ENCODE measurements around the gene CTNND2. TPM values are rescaled to one million over a fixed set of nuclear protein-coding genes. Genes with fewer than 3 reads are reported as not detected.
"Not testable (repeated sequence)": the region's sequence is repeated elsewhere in the genome, so short reads cannot be mapped to it uniquely, and the experiment has no call there.

The CTNND2 gene
- total RNA-seq, 1 donor from 2014 or later: 66.9 TPM

DNA sequence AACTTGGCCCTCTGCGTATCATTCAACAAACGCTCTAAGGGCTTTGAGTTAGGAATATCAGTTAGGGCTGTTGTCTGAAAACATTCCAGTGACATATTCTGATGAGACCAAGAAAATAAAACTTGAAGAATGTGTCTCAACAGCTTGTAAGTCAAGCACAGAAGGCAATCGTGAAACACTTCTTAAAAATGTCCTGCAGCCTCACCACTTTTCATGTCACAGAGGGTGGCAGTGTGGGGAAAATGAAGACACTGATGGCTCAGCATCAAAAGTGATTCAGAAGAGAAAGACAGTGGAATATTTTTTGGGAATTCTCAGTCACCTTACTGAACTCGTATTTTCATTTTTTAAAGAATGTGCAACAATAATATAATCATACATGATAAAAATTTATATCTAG lies 247.3 kb downstream of the CTNND2 start:
- DNase-seq: no peak

DNA sequence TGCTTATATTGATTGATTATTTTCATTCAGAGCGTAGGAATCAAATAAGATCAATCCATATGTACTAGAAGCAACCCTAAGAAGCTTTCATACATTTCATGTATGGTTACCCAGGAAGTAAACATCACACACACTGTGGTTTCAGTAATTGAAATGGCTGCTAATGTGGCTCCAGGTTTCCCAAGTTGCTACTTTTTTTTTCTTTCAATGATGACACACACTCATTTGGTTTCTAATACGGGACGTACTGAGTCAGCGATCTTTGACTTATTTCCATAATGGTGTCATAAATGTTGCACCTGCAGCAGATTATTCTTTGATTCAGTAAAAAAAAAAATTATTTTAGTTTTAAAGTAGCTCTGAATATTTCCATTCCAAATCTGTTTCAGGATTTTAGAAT lies 248.6 kb downstream of the CTNND2 start:
- DNase-seq: no peak

DNA sequence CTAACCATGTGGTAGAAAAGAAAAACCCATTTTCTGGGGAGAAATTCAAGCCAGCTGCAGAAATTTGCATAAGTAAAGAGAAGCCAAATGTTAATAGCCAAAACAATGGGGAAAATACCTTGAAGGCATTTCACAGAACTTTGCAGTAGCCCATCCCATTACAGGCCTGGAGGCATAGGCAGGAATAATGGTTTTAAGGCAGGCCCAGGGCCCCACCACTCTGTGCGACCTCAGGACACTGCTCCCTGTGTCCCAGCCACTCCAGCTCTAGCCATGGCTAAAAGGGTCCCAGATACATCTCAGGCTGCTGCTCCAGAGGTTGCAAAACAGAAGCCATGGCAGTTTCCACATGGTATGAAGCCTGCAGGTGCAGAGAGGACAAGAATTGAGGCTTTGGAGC lies 253.3 kb downstream of the CTNND2 start:
- no peak for DNase-seq

DNA sequence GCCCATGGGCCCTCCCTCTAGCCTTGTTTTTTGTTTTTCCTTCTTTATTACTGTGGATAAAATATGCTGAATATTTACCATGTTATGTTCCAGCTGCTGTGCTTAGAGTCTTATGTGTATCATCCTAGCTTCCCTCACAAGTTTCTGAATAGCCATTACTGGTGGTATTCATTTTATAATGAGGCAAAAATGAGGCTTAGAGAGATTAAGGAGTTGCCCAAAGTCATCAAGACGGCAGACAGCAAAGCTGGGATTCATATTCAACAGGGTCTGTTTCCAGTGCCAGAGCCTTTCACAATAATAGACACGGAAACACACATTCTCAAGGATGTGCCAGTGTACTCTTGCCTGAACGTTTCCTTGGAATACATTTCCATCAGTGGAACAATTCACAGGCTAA lies 258.1 kb downstream of the CTNND2 start:
- DNase-seq: no peak

DNA sequence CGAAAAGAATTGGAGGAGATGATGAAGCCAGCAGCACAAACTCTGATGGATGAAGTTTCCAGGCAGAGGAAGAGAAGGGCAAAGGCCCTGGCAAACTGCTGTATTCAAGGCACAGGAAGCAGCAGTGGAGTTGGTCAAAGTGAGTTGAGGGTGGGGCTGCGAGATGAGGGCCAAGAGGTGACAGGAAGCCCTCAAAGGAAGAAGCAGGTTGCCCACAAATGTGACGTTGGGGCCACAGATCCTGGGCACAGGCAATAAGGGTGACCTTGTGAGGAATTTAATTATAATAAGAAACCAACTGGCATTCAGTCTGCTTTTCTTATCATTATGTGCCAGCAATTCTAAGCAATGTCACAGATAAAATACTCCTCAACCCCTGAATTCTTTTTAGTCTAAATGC lies 261.8 kb downstream of the CTNND2 start:
- no peak for DNase-seq

DNA sequence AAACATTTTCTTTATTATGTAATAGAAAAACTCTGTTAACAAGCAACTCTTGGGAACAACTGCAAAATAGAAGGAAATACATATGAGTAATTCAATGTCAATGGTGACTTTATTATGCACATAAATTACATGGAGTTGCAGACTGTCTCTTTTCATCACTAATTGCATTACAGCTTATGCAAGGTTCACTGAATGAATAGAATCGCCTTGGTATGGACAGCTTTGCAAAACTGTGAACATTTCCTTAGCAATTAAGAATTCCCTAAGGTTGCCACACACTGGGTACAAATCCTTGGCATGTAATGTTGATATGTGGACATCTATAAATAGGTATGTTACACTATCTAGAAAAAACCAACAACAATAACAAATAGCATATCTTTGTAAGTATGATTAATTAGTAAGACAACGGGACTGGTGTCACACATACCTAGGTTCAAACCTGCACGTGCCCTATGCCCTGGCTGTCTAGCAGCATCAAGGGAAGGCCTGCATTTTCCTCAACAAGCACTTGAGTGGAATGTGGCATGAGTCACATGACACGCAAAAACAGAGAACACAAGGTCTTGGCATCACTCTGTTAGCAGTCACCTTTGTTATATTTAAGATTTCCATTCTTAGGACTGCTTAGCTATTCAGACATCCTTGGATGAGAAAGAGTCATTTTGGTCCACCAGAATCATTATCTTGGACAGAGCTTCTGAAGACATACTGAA lies 263.9 kb downstream of the CTNND2 start:
- DNase-seq: no peak

DNA sequence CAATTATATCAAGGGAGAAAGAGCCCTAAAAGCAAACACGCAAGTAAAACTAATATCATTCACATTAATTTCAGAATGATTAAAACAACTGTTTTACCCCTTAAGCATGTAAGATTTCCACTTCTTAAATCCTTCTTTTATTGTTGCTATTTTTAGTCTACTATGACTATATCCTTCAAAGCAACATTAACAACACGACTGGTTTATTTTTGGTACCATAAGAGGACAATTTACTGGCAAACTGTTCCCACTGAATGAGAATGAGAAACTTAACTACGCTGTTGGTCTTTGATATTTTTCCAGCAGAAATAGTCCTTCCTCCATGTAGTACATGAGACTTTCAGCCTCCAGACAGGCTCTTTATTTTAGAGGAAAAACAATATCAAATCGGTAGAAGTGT lies 281.5 kb downstream of the CTNND2 start:
- DNase-seq: no peak

DNA sequence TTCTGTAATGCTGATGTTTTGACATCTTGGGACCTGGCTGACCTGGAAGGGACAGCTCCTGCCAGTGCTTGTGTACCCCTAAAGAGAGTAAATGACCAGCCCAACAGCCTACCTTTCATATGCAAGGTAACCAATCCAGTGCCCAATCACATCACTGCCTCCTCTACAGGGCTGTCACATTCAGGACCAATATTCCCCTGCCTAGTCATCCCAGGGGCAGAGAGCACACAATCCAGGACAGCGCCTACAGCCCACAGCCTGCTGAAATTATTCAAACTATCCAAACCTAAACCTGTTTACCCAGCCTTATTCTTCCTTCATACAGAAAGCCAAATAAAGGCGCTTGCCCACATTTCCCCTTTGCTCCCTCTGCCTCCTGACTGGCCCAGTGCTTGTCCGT lies 284.1 kb downstream of the CTNND2 start:
- DNase-seq: no peak

DNA sequence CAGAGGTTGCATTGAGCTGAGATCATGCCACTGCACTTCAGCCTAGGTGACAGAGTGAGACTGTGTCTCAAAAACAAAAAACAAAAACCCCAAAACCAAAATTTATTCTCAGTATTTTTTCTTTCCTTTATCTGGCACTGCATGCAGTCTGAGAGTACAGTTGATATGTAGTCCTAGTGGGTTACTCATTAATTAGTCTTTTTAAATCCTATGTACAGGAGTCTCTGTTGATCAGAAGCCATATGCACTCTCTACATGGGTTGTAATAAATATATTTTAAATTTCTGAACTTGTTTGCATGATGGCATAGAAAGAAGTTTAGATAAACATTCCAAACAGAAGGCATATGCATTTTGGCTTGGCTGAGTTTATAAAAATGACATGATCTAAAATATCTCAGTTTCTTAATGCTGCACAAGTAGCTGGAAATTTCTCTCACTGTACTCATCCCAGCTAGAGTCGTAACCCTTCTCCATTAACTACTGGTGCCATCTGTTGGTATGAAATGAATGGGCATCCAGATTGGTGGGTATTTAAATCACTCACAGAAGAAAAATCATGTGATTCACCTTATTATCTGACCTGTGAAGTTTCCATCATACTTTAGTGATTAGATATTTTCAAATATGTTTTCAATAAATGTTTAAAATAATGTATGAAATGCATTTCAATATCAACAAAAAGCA lies 284.8 kb downstream of the CTNND2 start:
- no peak for DNase-seq

DNA sequence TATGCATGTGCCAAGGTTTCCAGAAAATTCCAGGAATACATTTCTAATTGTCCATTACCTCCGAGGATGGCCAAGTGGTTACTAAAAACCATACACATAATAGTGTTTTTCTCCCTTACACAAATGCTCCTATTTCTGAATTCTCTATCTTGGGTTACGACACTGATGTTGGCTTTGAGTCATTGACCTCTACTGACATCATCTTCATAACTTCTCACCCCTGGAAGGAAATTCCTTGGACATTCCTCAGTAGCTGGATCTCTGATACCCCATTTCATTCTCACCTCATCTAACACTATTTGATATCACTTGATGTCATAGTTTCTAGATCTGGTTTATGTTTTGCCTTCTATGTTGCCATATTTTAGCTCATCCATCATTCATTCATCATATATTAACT lies 287.2 kb downstream of the CTNND2 start:
- no peak for DNase-seq

DNA sequence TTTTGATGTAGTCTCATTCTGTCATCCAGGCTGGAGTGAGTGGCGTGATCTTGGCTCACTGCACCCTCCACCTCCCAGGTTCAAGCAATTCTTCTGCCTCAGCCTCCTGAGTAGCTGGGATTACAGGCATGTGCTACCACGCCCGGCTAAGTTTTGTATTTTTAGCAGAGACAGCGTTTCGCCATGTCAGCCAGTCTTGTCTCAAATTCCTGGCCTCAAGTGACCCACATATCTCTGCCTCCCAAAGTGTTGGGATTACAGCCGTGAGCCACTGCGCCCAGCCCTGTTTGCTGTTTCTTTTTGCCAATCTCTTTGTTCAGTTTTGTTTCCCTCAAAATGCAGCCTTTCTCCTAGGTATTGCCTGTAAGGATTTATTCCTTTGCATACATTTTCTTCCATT lies 287.6 kb downstream of the CTNND2 start:
- not testable (repeated sequence) for DNase-seq

DNA sequence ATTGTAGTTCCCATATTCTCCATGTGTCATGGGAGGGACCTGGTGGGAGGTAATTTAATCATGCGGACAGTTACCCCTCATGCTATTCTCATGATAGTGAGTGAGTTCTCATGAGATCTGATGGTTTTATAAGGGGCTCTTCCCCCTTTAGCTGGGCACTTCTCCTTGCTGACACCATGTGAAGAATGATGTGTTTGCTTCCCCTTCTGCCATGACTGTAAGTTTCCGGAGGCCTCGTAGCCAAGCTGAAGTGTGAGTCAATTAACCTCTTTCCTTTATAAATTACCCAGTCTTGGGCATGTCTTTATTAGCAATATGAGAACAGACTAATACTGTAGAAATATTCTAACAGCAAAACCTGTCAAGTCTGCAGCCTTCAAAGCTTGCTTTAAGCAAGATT lies 293.2 kb downstream of the CTNND2 start:
- no peak for DNase-seq

DNA sequence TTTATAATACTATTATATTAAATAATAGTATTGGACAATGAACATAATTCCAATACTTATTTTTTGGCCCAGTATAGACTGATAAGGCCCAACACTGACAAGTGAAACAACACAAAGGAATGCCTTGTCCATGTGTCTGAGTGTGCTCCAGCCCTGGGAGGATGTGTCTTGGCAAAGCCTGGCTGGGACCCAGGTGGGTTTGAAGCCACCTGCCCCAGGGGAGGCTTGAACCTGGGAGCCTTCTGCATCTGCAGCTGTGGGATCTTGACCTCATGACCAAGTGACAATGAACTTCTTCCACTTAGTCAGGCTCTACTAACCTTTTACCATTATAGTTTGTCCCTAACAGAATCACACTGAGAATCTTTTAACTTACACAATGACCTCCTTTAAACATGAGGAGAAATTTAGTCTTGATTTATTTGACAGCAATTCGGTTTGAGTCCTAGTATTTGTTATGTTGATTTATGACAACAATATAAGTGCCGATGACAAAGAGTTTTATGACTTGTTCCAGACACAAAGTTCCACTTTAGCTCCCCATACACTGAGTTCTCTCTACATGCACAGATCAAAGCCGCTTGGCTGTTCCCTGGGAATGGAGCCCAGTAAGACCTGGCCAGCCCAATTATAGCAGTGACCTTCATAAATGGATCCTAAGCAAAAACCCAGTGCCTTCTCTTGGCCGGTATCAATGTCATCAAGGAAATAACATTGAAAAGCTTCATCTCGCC lies 294.5 kb downstream of the CTNND2 start:
- DNase-seq: no peak

DNA sequence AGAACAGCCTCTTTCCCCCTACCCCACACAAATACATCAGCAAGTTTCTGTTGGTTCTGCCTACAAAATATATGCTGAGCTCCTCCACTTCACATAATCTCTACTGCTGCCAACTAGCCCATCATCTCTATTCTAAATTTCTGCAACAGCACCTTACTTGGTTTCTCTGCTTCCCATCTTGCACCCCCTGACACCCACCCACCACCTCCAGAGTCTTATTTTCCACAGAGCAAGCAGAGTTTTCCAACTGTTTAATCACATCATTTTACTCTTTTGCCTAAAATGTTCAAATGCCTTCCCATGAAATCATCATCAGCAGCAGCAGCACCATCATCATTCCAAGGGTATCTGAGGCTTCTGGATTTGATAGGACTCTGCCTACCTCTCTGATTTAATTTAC lies 295.7 kb downstream of the CTNND2 start:
- DNase-seq: no peak

DNA sequence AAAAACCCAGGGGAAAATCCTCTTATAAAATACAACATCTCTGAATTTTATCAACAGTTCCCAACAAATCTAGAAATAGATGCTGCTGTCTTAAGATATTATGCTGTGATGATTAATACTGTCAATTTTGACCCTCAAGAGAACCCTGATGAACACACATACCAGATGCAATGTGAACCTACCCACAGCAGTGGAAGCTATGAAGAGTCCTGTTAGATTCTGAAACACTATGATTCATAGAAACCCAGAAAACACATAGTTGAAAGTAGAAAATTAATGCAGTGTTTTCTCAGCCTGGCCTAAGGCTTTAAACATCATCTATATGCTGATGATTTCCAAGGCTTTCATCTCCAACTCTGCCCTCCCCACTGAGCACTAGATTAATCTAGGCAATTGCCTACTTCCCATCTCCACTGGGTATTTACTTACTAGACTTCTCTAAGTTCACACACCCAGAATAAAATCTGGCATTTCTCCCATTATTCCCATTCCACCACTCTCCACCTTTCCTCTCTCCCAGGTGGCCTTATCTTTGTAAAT lies 296.2 kb downstream of the CTNND2 start:
- no peak for DNase-seq

DNA sequence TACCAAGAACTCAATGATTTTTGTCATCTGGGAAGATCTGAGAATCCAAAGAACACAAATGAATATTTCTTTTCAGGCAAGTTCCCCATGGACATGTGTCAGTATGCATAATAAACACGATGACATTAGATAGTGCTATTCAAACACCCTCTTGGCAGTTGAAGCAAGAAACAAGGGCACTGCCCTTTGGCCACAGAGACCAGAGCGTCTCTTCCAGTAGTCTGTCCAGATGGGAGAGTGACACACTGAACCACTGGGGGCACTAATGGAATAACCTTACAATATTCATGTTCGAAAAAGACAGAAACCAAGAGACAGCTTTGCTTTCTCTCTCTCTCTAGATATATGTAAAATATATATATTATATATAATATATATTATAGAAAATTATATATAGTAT lies 301.9 kb downstream of the CTNND2 start:
- peak; percentile 24 for DNase-seq

DNA sequence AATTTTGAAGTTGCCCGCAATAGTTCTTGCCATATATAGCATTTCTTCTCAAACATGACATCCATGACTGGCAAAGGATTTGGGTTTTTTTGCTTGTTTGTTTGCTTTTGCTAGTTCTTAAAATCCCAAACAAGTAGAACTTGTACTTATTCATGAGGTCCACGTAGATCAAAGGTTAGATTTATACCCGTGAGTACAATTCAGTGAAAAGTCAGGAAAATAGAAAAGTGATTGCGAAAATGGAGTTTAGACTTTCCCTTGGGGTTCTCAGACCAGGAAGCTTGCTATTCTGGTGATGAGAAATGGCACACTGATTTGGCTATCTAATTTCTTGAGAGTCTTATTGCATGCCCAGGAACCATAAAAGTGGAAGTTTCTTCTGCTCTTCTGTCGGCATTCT lies 304.7 kb downstream of the CTNND2 start:
- DNase-seq: no peak

DNA sequence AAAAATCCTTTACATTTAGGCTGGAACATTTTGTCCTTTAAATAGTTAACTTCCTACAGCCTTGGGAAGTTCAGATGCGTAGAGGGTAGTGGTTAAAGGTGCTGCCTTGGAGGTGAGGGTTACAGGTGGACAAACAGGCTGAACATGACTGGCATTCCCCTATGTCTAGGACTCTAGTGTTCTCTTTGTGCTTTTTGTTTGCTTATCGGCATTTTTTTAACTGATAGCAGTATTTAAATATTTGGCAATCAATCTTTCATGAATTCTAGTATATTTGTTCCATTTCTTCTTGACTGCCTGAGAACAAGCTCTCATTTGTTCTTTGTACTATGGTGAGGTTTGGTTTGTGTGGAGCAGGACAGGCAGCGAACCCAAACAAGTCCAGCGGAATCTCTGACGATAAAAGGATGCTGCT lies 307.6 kb downstream of the CTNND2 start:
- no peak for DNase-seq

DNA sequence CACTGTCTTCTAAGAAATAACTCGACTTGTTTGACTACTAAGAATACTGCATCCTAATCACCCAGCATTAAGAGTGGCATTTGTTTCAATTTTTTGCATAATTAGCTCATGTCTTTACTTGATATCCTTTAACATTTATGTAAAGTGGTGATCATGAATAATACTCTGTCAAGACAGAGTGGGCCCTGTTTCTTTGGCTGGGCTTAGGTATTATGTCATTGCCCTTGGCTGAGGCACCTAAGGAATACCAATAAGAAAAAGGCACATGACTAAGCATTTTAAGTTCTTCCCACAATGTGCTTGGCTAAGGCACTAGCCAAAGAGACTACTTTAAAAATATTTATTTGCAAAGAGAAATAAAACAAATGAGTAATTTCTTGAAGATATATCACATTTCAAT lies 308.1 kb downstream of the CTNND2 start:
- no peak for DNase-seq

DNA sequence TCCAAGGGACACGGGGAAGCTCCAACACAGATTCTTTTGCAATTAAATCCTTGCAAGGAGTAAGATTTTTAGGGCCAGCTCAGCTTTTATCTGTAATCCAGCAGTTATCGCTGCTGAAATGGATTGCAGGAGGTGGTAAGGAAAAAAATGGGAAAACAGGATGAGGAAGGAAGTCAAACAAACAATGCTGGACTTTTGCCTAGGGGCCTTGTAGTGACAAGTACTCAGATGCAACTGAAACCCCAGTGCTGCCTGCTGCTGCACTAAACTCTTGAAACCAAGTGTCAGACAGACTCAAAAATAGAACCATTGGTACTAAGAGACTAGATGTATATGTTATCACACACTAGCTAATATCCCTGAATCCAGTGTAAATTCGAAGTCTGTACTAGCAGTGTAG lies 309.2 kb downstream of the CTNND2 start:
- DNase-seq: peak; percentile 16

DNA sequence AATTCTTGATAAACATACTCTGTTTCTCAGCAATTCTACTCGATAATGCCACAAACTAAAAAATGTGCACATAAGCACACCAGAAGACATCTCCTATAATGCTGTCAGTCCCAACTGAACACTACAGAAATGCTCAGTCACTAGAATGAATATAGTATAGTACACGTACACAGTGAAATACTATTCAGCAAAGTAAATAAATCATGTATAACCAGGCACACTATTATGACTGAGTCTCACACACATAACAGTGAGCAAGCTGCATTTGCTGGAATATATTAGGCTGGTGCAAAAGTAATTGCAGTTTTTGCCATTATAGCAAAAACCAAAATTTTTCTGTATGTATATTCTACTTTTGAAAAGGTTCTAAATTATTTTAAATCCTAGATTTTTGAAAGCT lies 310.2 kb downstream of the CTNND2 start:
- no peak for DNase-seq

DNA sequence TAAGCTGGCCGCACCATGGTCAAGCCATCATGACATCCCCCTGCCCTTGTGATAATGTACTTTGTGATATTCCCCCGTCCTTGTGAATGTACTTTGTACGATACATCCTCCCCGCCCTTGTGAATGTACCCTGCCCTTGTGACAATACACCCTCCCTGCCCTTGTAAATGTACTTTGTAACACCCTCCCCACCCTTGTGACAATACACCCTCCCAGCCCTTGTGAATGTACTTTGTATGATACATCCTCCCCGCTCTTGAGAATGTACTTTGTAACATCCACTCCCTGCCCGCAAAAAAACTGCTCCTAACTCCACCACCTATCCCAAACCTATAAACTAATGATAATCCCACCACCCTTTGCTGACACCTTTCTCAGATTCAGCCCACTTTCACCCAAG lies 313.8 kb downstream of the CTNND2 start:
- DNase-seq: no peak

DNA sequence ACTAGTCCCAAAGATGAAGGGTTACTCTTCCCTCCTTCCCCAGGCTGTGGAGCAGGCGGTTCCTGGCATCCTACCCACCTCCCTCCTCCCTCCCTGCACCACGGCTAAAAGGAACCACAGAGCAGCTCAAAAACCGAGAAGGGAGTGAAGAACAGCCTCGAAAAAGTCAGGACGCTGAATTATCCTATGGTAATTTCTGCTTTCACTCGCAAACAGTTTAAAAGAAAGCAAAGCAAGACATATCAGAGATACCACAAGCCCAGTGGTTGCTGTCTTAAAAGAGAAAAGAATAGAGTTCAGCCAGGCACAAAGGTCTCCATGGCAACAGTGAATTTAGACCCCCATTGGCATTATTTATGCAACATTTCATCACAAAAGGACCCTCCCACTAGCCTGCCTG lies 315.4 kb downstream of the CTNND2 start:
- peak; percentile 39 for DNase-seq
